HEK293T (cell line): Measurements from ENCODE around the gene NUDT22.

ENCODE experiments used
- BHLHE40 ChIP-seq: fragments of 450-650 bp; IDR thresholded peaks from 2 replicates; pipeline ENCODE4 v1.6.1; 2016; ENCODE audit warnings: mild to moderate bottlenecking, moderate library complexity, borderline replicate concordance
- FOXA1 ChIP-seq: fragments of 450-650 bp; IDR thresholded peaks from 2 replicates; pipeline ENCODE4 v1.6.1; 2016; ENCODE audit warnings: mild to moderate bottlenecking
- FOXK2 ChIP-seq: fragments of 450-650 bp; IDR thresholded peaks from 2 replicates; pipeline ENCODE4 v1.6.1; 2016; ENCODE audit warnings: mild to moderate bottlenecking
- FOXM1 ChIP-seq: fragments of 450-650 bp; IDR thresholded peaks from 2 replicates; pipeline ENCODE4 v1.6.1; 2017; ENCODE audit warnings: mild to moderate bottlenecking, borderline replicate concordance
- HDGF ChIP-seq: fragments of 450-650 bp; IDR thresholded peaks from 2 replicates; pipeline ENCODE4 v1.6.1; 2017; ENCODE audit warnings: antibody characterized with exemption, borderline replicate concordance
- PKNOX1 ChIP-seq: fragments of 450-650 bp; IDR thresholded peaks from 2 replicates; pipeline ENCODE4 v1.6.1; 2016
- TARDBP ChIP-seq: fragments of 450-650 bp; IDR thresholded peaks from 2 replicates; pipeline ENCODE4 v1.6.1; 2016

GRCh38 chr11:64224891-64225607 is 1.0 kb upstream of the NUDT22 start:
- TF ChIP-seq BHLHE40: no peak
- no peak for TF ChIP-seq FOXM1
- no peak for TF ChIP-seq TARDBP
- no peak for TF ChIP-seq FOXK2
- no peak for TF ChIP-seq FOXA1
- no peak for TF ChIP-seq HDGF
- TF ChIP-seq PKNOX1: no peak
